ENCODE results near the gene NGEF. TPM values are rescaled to one million over a fixed set of nuclear protein-coding genes. Genes with fewer than 3 reads are reported as not detected.

The NGEF gene
- total and polyA plus RNA-seq, 10 of the 15 experiments (the other 5 are each of a cell fraction or from before 2014, with no cell fraction given): 0.12 TPM; not detected in 9

DNA sequence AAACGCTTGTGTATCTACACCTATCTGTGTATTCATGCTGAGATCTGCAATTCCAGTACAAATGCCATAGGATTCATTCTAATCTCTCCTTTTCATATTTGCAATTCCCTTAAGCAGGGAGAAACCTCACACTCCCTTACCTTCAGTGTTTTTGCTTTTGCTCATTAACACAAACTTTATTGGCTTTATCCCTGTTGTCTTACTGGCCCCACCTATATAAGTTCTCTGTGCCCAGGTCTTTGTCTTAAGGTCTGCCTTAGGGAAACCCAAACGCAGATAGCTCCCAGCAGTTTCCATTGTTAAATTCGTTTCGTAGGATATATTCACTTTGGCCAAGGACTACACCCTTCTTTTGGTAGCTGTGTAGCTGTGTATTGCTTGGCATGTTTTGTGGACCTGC, 147.0 kb downstream of the NGEF start:
- TF ChIP-seq, protein P1, sequence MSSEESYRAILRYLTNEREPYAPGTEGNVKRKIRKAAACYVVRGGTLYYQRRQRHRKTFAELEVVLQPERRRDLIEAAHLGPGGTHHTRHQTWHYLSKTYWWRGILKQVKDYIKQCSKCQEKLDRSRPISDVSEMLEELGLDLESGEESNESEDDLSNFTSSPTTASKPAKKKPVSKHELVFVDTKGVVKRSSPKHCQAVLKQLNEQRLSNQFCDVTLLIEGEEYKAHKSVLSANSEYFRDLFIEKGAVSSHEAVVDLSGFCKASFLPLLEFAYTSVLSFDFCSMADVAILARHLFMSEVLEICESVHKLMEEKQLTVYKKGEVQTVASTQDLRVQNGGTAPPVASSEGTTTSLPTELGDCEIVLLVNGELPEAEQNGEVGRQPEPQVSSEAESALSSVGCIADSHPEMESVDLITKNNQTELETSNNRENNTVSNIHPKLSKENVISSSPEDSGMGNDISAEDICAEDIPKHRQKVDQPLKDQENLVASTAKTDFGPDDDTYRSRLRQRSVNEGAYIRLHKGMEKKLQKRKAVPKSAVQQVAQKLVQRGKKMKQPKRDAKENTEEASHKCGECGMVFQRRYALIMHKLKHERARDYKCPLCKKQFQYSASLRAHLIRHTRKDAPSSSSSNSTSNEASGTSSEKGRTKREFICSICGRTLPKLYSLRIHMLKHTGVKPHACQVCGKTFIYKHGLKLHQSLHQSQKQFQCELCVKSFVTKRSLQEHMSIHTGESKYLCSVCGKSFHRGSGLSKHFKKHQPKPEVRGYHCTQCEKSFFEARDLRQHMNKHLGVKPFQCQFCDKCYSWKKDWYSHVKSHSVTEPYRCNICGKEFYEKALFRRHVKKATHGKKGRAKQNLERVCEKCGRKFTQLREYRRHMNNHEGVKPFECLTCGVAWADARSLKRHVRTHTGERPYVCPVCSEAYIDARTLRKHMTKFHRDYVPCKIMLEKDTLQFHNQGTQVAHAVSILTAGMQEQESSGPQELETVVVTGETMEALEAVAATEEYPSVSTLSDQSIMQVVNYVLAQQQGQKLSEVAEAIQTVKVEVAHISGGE (CRISPR knock-in tag; IDR thresholded peaks at IDR 0.05): no peak
- no peak for TF ChIP-seq YY1 (IDR thresholded peaks at IDR 0.05; ENCODE audit: low read depth, low read length)
- TF ChIP-seq, protein P2, sequence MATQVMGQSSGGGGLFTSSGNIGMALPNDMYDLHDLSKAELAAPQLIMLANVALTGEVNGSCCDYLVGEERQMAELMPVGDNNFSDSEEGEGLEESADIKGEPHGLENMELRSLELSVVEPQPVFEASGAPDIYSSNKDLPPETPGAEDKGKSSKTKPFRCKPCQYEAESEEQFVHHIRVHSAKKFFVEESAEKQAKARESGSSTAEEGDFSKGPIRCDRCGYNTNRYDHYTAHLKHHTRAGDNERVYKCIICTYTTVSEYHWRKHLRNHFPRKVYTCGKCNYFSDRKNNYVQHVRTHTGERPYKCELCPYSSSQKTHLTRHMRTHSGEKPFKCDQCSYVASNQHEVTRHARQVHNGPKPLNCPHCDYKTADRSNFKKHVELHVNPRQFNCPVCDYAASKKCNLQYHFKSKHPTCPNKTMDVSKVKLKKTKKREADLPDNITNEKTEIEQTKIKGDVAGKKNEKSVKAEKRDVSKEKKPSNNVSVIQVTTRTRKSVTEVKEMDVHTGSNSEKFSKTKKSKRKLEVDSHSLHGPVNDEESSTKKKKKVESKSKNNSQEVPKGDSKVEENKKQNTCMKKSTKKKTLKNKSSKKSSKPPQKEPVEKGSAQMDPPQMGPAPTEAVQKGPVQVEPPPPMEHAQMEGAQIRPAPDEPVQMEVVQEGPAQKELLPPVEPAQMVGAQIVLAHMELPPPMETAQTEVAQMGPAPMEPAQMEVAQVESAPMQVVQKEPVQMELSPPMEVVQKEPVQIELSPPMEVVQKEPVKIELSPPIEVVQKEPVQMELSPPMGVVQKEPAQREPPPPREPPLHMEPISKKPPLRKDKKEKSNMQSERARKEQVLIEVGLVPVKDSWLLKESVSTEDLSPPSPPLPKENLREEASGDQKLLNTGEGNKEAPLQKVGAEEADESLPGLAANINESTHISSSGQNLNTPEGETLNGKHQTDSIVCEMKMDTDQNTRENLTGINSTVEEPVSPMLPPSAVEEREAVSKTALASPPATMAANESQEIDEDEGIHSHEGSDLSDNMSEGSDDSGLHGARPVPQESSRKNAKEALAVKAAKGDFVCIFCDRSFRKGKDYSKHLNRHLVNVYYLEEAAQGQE (IDR thresholded peaks at IDR 0.05; ENCODE audit: low read depth, low read length): no peak
- TF ChIP-seq RELA (IDR thresholded peaks at IDR 0.05; ENCODE audit: borderline replicate concordance, partially characterized antibody): no peak
- no peak for TF ChIP-seq KAT2A (conservative IDR thresholded peaks at IDR 0.05; ENCODE audit: control insufficient read depth, low read depth, low read length)
- TF ChIP-seq CREB1 (IDR thresholded peaks at IDR 0.05; ENCODE audit: low read depth): no peak
- no peak overlapping the region for H3K27ac ChIP-seq (ENCODE audit: control insufficient read depth, insufficient read depth)
- no peaks in the 10 kb centered on the region for H4K20me1 ChIP-seq (ENCODE audit: control insufficient read depth, insufficient read depth)
- RAD21 ChIA-PET (ENCODE audit: unreplicated experiment): interaction anchor here (0.6 kb wide), 1 partner anchor 173 kb away, joined by 4 read pairs; no protein-coding TSS in a partner anchor
- intact Hi-C loops (cut with micrococcal nuclease; ENCODE audit: unreplicated experiment) (no loop called here), in situ Hi-C loops (cut with MboI) (no loop called here)
- POLR2A ChIA-PET: interaction anchor here (1.3 kb wide), 1 partner anchor 19 kb away, joined by 3 read pairs; no protein-coding TSS in a partner anchor
- no peaks in the 10 kb centered on the region for H3K27me3 ChIP-seq (replicated peaks in 1 of 2; ENCODE audit: control insufficient read depth in 2 of 2, insufficient read depth in 2 of 2, low read length in 1 of 2)
- CTCF ChIA-PET: interaction anchor here (1.4 to 1.7 kb wide), 2 partner anchors 16 to 188 kb away, joined by 5 to 7 read pairs; no protein-coding TSS in a partner anchor
- H3K9me3 ChIP-seq (replicated peaks; ENCODE audit: control insufficient read depth, insufficient read depth, low read length): no peaks in the 10 kb centered on the region
- BruUV-seq (replicated peaks): no TSS peak
- H3K4me1 ChIP-seq (ENCODE audit: control insufficient read depth, insufficient read depth, low read length): no peaks in the 10 kb centered on the region
- H3K36me3 ChIP-seq (ENCODE audit: control insufficient read depth in 2 of 2, insufficient read depth in 2 of 2, low read length in 1 of 2): no peaks in the 10 kb centered on the region; a peak in 1 of 4 replicates
- no peak overlapping the region for H2AFZ ChIP-seq (ENCODE audit: control insufficient read depth, low read depth, low read length)
- H3K4me3 ChIP-seq: no peak overlapping the region
- H3K79me2 ChIP-seq (ENCODE audit: control insufficient read depth, insufficient read depth, low read length): no peaks in the 10 kb centered on the region
- WGBS (ENCODE audit: insufficient coverage, insufficient replicate concordance, low lambda C conversion rate, missing lambda C conversion rate): 86% methylated on average over 4 of the region's 4 CpGs
- H3K4me2 ChIP-seq (ENCODE audit: control insufficient read depth, insufficient read depth): no peak overlapping the region
- ATAC-seq: no peak
- DNase-seq (ENCODE audit: low read depth, low spot score): no peak
- H3K9ac ChIP-seq (ENCODE audit: control insufficient read depth, insufficient read depth, low read length): no peak overlapping the region
- SMC1A ChIA-PET (ENCODE audit: uncharacterized antibody, unreplicated experiment): no interaction called here
- FAIRE-seq: no peak
